Measurements from ENCODE around the gene CANT1. TPM values are rescaled to one million over a fixed set of nuclear protein-coding genes. Genes with fewer than 3 reads are reported as not detected.

CANT1 gene
- total RNA-seq, 6 experiments from 2014 or later, result 84.2 to 103 (median 92.4) TPM

- Mint-ChIP-seq H3K4me1 (ENCODE audit: low read depth) (peaks cover 22% of the 10 kb centered on the region), H3K27ac (peak overlapping the region; percentile 37; the same call in 1 of the 2 replicates), H3K9me3 (no peaks in the 10 kb centered on the region), H3K36me3 (ENCODE audit: low read depth) (no peaks in the 10 kb centered on the region), H3K4me3 (no peak overlapping the region), H3K27me3 (ENCODE audit: insufficient read depth) (no peaks in the 10 kb centered on the region; the same call in 1 of the 2 replicates)
- DNase-seq, result peak; percentile 47
- TF ChIP-seq CTCF (IDR thresholded peaks at IDR 0.05), result peak; percentile 97
These were observed 38.5 kb downstream of the CANT1 start for GRCh38 chr17:78970834-78971755.

- Mint-ChIP-seq H3K36me3 (ENCODE audit: low read depth) (no peaks in the 10 kb centered on the region), H3K4me3 (no peak overlapping the region), H3K27me3 (ENCODE audit: insufficient read depth) (no peaks in the 10 kb centered on the region; the same call in 1 of the 2 replicates), H3K9me3 (no peaks in the 10 kb centered on the region; the same call in 1 of the 2 replicates), H3K27ac (no peak overlapping the region), H3K4me1 (ENCODE audit: low read depth) (peaks cover 15% of the 10 kb centered on the region)
- TF ChIP-seq CTCF (IDR thresholded peaks at IDR 0.05), result no peak
- DNase-seq, result no peak
These were observed 39.7 kb downstream of the CANT1 start for GRCh38 chr17:78969865-78970264.

GRCh38 chr17:78967782-78968362, 41.7 kb downstream of the CANT1 start:
- Mint-ChIP-seq H3K27me3 (ENCODE audit: insufficient read depth) (no peaks in the 10 kb centered on the region; the same call in none of the 2 replicates), H3K4me1 (ENCODE audit: low read depth) (peaks cover 9% of the 10 kb centered on the region), H3K9me3 (no peaks in the 10 kb centered on the region; the same call in 1 of the 2 replicates), H3K36me3 (ENCODE audit: low read depth) (no peaks in the 10 kb centered on the region), H3K4me3 (no peak overlapping the region), H3K27ac (no peak overlapping the region)
- TF ChIP-seq CTCF (IDR thresholded peaks at IDR 0.05), result no peak
- no peak for DNase-seq

- Mint-ChIP-seq H3K36me3 (ENCODE audit: low read depth) (no peaks in the 10 kb centered on the region), H3K27ac (no peak overlapping the region), H3K4me1 (ENCODE audit: low read depth) (peaks cover 15% of the 10 kb centered on the region), H3K4me3 (no peak overlapping the region), H3K27me3 (ENCODE audit: insufficient read depth) (no peaks in the 10 kb centered on the region; the same call in none of the 2 replicates), H3K9me3 (no peaks in the 10 kb centered on the region; the same call in 1 of the 2 replicates)
- no peak for TF ChIP-seq CTCF (IDR thresholded peaks at IDR 0.05)
- no peak for DNase-seq
These were observed 42.5 kb downstream of the CANT1 start for GRCh38 chr17:78966910-78967600.

GRCh38 chr17:78966123-78966813, 43.3 kb downstream of the CANT1 start:
- H3K4me1 Mint-ChIP-seq (ENCODE audit: low read depth), result peaks cover 19% of the 10 kb centered on the region
- no peaks in the 10 kb centered on the region; the same call in 1 of the 2 replicates for H3K9me3 Mint-ChIP-seq
- TF ChIP-seq CTCF (IDR thresholded peaks at IDR 0.05), result no peak
- H3K27me3 Mint-ChIP-seq (ENCODE audit: insufficient read depth), result no peaks in the 10 kb centered on the region; the same call in none of the 2 replicates
- no peak overlapping the region for H3K4me3 Mint-ChIP-seq
- no peak overlapping the region for H3K27ac Mint-ChIP-seq
- no peaks in the 10 kb centered on the region for H3K36me3 Mint-ChIP-seq (ENCODE audit: low read depth)
- no peak for DNase-seq

Data from HFFc6 (cell line).